GM18873 (cell line): ENCODE results near the gene ZNF491.
A peak's percentile ranks its signal among the peaks of the same experiment; 100 is the strongest.
"Not testable (repeated sequence)": the region's sequence is repeated elsewhere in the genome, so short reads cannot be mapped to it uniquely, and the experiment has no call there.

Experiments
- ATAC-seq: cut with Tn5 transposase; IDR thresholded peaks from one replicate; pipeline ENCODE4 v1.9.1; 2021; ENCODE audit warnings: mild to moderate bottlenecking, moderate library complexity, moderate number of reproducible peaks; ENCODE audit not compliant: unreplicated experiment, low FRiP score

ZNF491 gene

GRCh38 chr19:11797491-11797890 lies 832 bp upstream of the ZNF491 start:
- peak; percentile 49 for ATAC-seq

- ATAC-seq: no peak
Measured at GRCh38 chr19:11806354-11807098, 8.2 kb downstream of the ZNF491 start.

GRCh38 chr19:11807099-11807380 lies 8.7 kb downstream of the ZNF491 start:
- ATAC-seq: no peak

GRCh38 chr19:11813703-11814028 lies 15.3 kb downstream of the ZNF491 start:
- ATAC-seq: no peak

GRCh38 chr19:11814029-11814699 lies 15.8 kb downstream of the ZNF491 start, which contains the start of gene ZNF440:
Gene ZNF440, plus strand, starts transcription at chr19:11814273. Its CDS starts 175 bp downstream, at chr19:11814448.
- ATAC-seq: peak; percentile 90

- no peak for ATAC-seq
Measured at GRCh38 chr19:11814700-11815035, 16.3 kb downstream of the ZNF491 start.

DNA sequence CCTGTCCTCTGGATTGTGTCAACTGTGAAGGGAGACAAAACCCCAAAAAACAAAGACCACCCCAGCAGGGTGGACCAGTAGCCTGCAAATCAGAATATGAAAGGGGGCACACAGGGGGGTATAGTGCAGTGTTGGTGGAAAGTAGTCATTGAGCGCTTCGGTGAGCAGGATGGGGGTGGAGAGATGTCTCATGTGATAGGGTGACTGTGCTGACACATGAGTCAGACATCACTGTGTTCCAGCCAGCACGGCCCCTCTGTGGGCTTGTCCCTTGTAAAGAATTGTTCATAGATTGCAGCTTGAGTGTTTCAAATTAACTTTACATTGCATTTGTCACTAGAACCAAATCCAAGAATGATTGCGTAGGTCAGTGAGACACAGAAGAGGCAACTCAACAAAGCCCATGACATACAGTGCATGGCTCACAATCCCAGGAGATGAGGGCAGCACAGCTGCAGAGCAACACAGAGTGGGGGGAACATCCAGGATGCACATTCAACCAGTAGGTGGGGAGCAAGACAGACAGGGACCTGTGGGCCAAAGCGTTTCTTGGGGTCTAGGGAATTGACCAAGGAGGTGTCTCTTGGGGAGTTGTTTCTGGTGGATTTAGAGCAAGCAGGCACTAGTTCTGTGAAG lies 23.3 kb downstream of the ZNF491 start:
- ATAC-seq: no peak

- not testable (repeated sequence) for ATAC-seq
Measured at GRCh38 chr19:11828957-11829876, 30.9 kb downstream of the ZNF491 start.

DNA sequence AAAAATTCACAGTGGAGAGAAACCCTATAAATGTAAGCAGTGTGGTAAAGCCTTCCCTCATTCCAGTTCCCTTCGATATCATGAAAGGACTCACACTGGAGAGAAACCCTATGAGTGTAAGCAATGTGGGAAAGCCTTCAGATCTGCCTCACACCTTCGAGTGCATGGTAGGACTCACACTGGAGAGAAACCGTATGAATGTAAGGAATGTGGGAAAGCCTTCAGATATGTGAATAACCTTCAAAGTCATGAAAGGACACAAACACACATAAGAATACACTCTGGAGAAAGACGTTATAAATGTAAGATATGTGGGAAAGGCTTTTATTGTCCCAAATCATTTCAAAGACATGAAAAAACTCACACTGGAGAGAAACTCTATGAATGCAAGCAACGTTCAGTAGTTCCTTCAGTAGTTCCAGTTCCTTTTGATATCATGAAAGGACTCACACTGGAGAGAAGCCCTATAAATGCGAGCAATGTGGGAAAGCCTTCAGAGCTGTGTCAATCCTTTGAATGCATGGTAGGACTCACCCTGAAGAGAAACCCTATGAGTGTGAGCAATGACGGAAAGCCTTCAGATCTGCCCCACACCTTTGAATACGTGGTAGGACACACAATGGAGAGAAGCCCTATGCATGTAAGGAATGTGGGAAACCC lies 34.1 kb downstream of the ZNF491 start:
- ATAC-seq: no peak

GRCh38 chr19:11833541-11833940 lies 35.2 kb downstream of the ZNF491 start:
- no peak for ATAC-seq

DNA sequence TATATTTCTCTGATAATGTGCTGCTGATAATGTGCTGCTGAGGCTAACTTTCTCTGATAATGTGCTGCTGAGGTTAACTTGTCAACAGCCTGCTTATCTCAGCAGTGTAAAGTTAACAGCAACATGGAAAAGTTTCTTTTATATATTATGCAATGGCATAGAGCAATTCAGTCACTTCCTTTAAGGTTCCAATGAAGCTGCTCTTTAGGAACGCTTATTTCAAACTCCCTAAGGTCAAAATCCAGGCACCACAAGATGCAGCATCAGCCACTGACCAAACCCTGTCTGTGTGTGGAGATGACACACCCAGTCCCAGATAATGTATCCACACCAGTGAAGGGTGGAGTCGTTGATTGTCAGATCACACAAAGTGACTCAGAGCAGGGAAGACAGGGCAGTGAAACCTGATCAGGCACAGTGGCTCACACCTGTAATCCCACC lies 37.3 kb downstream of the ZNF491 start:
- not testable (repeated sequence) for ATAC-seq

DNA sequence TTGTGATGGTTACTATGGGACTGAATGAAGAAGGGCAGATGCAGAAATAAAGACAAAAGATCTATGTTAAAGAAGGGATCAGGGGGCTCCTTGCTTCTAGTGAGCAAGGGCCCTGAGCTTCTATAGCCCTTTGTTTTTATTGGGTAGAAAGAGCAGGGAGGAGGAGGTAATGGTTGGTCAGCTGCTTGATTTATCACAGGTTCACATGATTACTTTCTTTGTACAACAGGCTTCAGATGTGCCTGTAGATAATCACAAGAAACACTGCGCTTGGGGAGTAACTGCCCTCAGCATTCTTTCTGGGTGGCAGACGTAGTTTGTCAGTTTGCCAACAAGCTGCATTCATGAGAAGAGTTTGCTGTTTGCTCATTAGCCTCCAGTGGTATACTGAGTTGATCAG lies 45.4 kb downstream of the ZNF491 start:
- no peak for ATAC-seq

- not testable (repeated sequence) for ATAC-seq
Measured at GRCh38 chr19:11847615-11848014, 49.3 kb downstream of the ZNF491 start.

DNA sequence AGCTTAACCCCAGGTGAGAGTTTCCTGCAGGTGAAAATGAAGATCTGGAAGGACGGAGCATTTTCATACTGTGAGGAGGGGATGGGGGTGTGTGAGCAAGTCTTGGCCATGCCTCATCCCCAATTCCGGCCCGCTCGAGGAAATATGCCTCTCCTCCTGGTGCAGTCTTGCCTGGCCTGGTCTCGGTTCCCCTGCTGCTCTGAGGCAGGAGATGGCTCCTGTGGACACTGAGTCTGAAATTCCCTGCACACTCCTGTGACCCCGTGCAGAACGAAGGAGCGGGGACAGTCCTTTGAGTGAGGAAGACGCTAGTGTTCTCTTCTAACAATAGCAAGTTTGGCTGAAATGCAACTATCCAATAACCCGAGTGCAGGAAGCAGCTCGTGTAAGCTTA lies 49.9 kb downstream of the ZNF491 start:
- ATAC-seq: no peak

DNA sequence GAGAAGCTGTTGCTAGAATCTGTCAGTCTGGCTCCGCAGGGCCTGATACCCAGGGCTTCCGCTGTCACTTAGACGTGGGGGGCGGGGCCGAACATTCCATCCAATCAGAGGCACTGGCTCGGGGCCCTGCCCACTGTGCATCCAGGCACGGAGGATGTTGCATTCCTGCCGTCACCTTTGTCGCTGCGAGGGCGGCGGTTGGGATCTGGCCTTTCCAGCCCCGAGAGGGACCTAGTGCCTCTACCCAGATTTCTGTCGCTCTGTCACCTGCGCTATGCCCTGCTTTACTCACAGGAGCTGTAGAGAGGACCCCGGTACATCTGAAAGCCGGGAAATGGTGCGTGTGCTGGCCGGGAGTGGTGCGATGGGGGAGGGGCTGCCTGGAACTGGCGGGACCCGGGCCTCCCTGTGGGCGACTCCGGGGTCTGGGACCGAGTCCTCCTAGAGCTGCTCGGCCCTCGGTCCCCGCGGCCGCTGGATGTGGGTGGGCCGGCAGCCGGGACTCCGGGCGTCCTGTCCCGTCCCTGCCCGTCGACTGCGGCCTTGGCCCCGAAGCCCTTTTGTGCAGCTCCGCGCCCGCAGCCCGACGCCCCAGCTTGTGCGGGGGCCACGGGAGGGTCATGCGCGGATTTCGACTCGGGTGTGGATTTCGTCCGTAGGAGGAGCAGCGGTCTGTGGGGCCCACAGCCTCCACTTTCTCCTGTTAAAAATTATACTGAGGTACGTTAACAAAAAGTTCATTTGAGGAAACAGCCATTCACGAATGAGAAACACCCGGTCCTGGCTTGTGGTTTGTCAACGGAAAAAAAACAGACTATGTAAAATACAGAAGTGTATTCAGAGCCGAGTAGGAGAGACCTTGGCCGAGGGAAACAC lies 50.5 kb downstream of the ZNF491 start, which contains the start of gene ZNF439:
Gene ZNF439, plus strand, starts transcription at position 133 of the 876 bp plus-strand sequence. Its CDS starts 142 bp downstream, at position 275.
- peak; percentile 55 for ATAC-seq

- ATAC-seq: not testable (repeated sequence)
Measured at GRCh38 chr19:11850289-11850688, 52.0 kb downstream of the ZNF491 start.

GRCh38 chr19:11853358-11853757 lies 55.0 kb downstream of the ZNF491 start:
- no peak for ATAC-seq

DNA sequence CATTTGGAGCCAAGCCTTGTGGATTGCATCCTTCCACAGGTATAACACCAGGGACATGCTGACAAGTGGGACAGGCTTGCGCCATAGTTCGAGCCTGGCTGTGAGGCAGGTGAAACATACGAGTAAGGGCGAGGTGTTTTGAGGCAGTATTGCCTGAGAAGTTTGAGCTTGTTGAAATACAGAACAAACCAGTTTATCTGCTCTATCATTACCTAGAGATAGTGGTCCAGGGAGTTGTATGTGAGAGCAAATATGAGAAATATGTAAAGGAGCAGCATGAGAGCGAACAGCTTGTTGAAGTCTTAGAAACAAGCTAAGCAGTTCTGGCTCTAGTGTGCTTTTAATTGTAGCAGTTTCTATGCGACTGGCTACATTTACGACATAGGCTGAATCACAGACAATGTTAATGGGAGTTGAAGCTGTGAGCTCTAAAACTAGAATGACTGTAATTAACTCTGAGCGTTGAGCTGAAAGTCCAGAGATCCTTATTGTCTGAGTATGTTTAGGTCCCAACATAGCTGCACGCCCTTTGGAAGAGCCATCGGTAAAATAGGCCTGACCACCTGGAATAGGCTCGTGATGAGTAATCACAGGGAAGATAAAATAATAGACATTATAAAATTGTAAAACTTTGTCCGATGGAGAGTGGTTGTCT lies 58.4 kb downstream of the ZNF491 start:
- ATAC-seq: no peak
